NCI-H446 (cell line): Measurements from ENCODE around the gene JUND.

Experiments used
- DNase-seq, 2 experiments: peaks; one replicate each; lab custom pipeline; 2025; lab: John Stamatoyannopoulos, UW

The JUND gene

DNA sequence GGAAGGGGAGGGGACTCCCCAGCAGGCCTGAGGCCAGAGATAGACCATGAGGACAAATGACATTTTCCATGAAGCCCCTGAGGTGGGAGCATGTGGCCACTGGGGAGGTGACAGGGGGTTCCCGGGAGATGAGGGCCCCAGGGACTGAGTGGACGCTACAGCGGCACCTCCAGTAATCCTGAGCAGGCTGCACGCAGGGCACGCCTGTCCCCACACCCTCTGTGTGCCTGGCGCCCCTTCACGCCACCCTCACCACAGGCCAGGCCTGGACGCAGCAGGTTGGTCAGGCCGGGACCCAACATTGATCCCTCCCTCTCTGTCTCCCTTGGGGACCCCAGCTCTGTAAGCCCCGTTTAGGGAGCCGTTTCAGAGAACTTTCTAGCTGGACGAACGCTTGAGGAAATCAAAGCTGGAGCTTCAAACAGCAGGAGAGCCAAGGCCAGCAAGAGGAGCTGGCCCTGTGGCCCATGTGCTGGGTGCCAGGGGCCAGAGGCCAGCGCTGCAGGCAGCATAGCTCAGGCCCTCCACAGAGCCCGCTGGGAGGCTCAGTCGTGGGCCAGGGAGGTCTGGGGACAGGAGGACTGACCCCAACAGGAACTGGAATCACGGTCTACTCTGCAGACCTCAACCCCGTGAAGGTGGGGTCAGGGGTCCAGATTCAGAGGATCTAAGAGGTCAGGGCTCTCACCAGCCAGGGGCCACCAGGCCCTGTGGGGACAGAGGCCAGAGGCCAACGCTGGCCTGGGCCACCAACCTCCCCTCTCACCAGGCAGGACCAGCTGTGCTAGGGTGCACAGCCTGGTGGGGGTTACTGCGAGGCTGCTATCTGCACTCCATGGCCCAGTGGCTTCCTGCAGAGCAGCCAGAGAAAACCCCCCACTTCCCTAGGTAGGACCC, 26.9 kb upstream of the JUND start:
- no peak for DNase-seq

DNA sequence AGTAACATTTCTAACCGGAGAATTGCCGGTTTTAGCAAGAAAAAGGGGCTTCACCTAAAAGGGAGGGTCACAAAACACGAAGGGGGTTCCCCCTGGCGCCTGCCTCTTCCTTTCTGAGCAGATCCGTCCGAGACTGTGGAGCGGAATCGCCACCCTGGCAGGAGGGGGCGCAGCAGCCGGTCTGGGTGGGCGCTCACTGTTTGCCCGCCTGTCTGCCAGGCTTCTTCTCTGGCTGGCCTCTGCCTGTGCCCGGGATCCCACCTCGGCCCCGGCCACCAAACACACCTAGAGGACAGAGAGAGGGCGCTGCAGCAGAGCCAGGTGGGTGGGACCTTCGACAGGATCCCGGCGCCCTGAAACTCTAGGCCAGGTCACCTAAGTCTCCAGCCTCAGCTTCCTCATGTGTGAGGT, 25.9 kb upstream of the JUND start:
- DNase-seq, result no peak

DNA sequence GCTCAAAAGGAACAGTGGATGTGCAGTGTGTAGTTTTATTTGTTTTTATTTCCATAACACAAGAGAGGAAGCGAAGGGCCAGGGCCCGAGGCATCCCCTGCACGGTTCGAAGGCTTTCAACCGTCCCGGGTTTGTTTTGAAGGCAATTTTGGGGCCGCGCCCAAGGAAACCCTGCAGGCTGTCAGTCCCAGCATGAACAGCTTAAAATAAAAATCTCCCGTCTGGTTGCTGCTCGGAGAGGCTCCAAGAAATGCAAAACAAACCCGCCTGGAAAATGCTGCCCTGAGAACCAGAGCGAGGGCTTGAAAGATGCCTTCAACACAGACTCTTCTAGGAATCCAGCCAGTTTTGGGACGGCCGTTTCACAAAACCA, 25.5 kb upstream of the JUND start:
- no peak for DNase-seq

DNA sequence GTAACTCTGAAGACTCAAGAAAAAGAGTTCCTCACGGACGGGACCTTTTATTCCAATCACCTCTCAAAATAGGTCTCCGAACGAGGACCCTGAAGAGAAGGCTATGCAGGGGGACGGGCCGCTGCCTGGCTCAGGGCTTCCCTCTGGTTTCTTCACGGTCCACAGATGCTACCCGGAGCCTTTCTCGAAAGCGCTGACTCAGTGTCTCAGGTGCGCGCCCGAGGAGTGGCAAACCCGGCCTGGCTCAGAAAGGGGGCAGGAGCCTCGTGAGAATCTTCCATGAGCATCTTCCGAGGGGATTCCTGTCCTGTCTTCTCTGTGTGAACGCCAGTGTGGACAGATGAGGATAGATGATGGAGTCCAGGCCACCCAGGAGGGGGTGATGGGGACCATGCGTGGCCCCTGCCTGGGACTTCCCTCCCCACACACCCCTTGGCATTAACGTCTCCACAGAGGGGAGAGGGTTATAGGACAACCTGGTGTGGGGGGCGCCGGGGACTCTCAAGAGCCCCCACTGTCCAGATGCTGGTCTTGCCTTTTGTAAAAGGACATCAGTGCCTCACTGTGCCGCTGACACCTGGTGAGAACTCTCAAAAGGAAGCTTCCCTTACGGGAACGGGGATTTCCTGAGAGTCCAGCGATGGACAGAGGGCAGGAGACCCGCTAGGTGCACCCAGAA, 24.9 kb upstream of the JUND start:
- no peak for DNase-seq

GRCh38 chr19:18304458-18305310, 23.3 kb upstream of the JUND start:
- no peak for DNase-seq

DNA sequence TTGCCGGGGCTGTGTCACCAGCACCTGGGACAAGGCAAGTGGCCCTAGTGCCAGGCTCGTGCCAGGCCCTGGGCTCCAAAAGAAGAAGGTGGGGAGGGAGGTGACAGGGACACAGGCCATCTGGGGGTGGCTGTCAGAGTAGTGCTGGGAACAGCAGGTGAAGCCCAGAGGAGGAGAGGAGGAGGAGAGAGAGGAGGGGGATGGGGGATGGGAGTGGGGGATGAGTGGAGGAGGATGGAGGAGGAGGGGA, 22.7 kb upstream of the JUND start:
- DNase-seq, result no peak

DNA sequence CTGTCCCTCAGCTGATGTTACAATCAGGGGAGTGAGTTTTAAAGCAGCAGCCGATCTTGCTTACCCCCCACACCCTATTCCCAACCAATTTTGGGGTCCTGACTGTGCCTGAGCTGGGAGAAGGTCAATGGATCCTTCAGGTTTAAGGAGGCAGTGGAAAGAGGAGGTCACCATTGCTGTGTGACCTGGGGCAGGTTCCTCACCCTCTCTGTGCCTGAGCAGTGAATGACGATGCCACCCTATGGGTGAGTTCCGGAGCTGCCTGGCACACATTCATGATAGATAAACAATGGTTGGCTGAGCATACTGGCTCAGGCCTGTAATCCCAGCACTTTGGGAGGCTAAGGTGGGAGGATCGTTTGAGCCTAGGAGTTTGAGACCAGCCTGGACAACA, 20.3 kb upstream of the JUND start:
- DNase-seq, result no peak

- DNase-seq, result no peak
Measured at GRCh38 chr19:18300930-18301717, 19.7 kb upstream of the JUND start.

DNA sequence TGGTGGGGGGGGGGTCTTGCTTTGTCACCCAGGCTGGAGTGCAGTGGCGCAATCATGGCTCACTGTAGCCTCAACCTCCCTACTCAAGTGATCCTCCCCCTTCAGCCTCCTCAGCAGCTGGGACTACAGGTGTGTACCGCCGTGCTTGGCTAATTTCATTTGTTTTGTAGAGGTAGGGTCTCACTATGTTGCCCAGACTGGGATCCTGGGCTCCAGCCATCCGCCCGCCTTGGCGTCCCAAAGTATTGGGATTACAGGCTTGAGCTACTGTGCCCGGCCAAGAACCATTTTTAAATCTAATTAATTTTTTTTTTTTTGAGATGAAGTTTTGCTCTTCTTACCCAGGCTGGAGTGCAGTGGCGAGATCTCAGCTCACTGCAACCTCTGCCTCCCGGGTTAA, 18.2 kb upstream of the JUND start:
- DNase-seq, result no peak

DNA sequence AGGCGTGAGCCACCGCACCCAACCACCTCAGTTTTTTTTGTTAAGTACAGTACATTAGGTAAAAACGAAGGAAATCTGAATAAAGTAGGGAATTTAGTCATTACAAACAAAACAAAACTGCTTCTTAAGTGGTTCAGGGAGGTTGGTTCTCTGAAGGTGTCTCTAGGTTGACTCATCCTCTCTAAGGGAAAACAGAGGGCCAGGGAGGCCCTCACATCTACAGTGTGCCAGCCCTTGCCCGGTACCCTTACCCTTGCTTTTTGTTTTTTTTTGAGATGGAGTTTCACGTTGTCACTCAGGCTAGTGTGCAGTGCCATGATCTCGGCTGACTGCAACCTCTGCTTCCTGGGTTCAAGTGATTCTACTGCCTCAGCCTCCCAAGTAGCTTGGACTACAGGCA, 17.2 kb upstream of the JUND start:
- no peak for DNase-seq

- DNase-seq, result no peak
Measured at GRCh38 chr19:18297308-18297707, 15.9 kb upstream of the JUND start.

GRCh38 chr19:18295034-18295451, 13.6 kb upstream of the JUND start:
- no peak for DNase-seq

DNA sequence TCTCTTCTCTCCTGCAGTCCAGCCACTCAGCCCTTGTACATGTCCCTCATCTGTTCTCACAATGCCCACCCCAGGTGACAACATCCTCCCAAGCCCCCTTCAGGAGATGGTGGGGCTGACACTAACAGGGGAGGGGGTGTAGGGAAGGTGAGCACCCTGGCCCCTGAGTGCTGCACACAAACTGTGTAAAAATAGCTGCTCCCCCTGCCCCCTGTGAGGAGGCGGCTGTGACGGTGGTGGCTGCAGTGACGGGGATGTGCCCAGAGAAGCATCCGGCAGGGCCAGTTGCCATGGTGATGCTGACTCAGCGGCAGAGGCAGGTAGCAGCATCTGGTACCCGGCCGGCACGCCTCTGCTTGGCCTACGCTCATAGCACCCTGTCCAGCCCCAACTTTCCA, 13.0 kb upstream of the JUND start:
- DNase-seq, result peak in 1 of 2 experiments; percentile 22

- DNase-seq, result no peak
Measured at GRCh38 chr19:18293642-18294466, 12.4 kb upstream of the JUND start.

GRCh38 chr19:18292810-18293641, 11.6 kb upstream of the JUND start:
- peak in 1 of 2 experiments; percentile 30 for DNase-seq

- no peak for DNase-seq
Measured at GRCh38 chr19:18292462-18292809, 11.0 kb upstream of the JUND start.

GRCh38 chr19:18291590-18292461, 10.4 kb upstream of the JUND start:
- peak; percentile 23 to 58 for DNase-seq

GRCh38 chr19:18291019-18291524, 9.7 kb upstream of the JUND start:
- no peak for DNase-seq
